Activated CD4-positive, alpha-beta T cell treated with anti-CD3 and anti-CD28 coated beads for 48 hours (primary cell): Measurements from ENCODE around the gene IL25.
"Not testable (repeated sequence)": the region's sequence is repeated elsewhere in the genome, so short reads cannot be mapped to it uniquely, and the experiment has no call there.

Experiments
- DNase-seq: peaks from one replicate; pipeline ENCODE4 v3.0.0-alpha.2; 2020

Gene IL25

GRCh38 chr14:23414254-23414653 is 41.6 kb downstream of the IL25 start:
- no peak for DNase-seq

DNA sequence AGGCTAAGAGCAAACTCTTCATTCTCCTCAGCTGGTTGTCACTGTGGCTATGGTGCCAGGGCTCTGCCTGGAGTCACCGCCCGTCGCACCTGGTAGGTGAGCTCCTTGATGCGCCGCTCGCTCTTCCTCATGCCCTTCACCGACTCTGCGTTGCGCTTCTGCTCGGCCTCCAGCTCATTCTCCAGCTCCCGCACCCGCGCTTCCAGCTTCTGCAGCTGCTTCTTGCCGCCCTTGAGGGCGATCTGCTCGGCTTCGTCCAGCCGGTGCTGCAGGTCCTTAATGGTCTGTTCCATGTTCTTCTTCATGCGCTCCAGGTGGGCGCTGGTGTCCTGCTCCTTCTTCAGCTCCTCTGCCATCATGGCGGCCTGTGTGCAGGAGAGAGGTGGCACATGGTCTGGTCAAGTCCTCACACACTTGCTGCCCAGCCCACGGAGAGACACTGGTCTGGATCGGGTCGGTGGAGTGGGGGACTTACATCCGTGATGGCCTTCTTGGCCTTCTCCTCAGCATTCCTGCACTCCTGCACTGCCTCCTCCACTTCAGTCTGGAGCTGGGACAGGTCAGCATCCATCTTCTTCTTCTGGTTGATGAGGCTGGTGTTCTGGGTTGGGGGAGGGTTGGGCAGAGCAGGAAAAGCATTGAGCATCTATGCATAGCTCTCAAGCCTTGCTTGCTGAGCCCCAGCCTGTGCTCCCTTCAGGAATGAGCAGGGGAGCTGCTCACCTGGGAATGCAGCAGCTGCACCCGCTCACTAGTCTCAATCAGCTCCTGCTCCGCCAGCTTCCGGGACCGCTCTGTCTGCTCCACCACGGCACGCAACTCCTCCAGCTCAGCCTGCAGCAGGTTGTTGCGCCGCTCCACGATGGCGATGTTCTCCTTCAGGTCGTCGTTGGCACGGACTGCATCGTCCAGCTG is 42.6 kb downstream of the IL25 start:
- DNase-seq, result no peak

GRCh38 chr14:23415821-23416778 is 43.5 kb downstream of the IL25 start:
- DNase-seq, result no peak

DNA sequence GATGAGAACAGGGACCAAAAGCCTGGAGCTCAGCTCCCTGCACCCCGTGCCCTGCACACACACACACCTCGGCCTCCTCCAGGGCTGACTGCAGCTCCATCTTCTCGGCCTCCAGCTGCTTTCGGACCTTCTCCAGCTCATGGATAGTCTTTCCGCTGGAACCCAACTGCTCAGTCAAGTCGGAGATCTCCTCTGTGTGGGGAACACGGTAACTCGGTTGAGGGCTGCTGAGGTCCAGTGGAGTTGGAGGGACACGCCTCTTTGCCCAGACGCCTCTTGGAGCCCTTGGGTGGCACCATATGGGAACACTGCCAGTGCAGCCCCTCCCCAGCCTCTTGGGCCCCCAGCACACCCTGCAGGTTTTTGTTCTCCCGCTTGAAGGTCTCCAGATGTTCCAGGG is 44.2 kb downstream of the IL25 start:
- DNase-seq, result no peak

GRCh38 chr14:23417269-23417668 is 44.7 kb downstream of the IL25 start:
- not testable (repeated sequence) for DNase-seq

DNA sequence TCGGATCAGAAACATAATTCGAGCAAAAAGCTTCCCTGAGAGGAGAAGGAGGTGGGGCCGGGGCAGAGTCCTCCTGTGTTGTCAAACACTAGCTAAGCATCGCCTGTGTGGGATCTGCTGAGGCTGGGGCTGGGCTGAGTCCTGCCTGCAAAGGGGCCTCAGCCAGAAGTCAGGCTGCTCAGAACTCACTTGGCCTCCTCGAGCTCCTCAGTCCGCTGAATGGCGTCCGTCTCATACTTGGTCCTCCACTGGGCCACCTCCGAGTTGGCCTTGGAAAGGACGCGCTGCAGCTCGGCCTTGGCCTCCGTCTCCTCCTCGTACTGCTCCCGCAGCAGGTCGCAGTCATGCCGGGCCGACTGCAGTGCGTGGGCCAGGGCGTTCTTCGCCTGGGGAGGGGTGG is 45.4 kb downstream of the IL25 start:
- no peak for DNase-seq

- DNase-seq, result not testable (repeated sequence)
Measured at GRCh38 chr14:23419646-23420045, 47.0 kb downstream of the IL25 start.

- no peak for DNase-seq
Measured at GRCh38 chr14:23421594-23421993, 49.0 kb downstream of the IL25 start.

DNA sequence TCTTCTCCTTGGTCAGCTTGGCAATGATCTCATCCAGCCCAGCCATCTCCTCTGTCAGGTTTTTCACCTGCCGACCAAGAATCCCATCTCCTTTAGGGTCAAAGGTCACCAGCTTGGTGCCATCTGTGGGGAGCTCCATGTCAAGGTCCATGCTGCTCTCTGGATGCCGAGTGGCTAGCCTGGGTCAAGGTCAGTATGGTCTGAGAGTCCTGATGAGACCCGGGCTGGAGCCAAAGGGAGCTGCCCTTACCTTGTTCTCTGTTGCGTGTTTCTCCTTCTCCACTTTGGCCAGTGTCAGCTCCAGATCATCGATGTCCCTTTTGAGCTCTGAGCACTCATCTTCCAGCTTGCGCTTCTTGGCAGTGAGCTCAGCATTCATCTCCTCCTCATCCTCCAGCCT is 51.0 kb downstream of the IL25 start:
- DNase-seq, result no peak

DNA sequence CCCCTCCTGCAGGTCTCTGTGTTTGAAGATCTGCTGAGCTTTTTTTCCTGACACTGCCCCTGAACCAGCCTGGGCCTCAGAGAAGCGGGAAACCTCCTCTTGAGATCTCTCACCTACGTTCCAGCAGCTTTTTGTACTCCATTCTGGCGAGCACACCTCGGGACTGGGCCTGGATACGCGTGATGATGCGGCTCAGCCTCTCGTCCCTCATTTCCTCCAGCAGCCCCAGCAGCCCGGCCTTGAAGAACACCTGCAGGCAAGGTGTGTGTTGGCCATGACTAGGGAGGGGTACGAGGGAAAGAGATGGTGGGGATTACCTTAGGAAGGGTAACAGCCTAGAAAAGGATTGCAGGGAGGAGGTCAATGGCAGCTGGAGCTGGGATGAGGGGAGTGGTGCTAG is 52.6 kb downstream of the IL25 start:
- DNase-seq, result no peak

GRCh38 chr14:23425798-23426197 is 53.2 kb downstream of the IL25 start:
- DNase-seq, result not testable (repeated sequence)
